HG03354 (cell line): ENCODE results near the gene MIA.
"Not testable (repeated sequence)": the region's sequence is repeated elsewhere in the genome, so short reads cannot be mapped to it uniquely, and the experiment has no call there.

Experiments
- ATAC-seq: cut with Tn5 transposase; IDR thresholded peaks from one replicate; pipeline ENCODE4 v1.9.1; 2021; ENCODE audit warnings: mild to moderate bottlenecking; ENCODE audit not compliant: unreplicated experiment, poor library complexity, severe bottlenecking

The MIA gene

GRCh38 chr19:40750058-40750873 is 25.1 kb upstream of the MIA start, which contains the start of gene ACTMAP:
Gene ACTMAP, minus strand, starts transcription at chr19:40750477. Its CDS starts 674 bp downstream, at chr19:40749803.
- ATAC-seq: peak; percentile 88

GRCh38 chr19:40750874-40751537 is 24.3 kb upstream of the MIA start, which contains the start of gene SNRPA:
Gene SNRPA, plus strand, starts transcription at chr19:40751203. Its CDS starts 206 bp downstream, at chr19:40751409.
- peak; percentile 67 for ATAC-seq

- ATAC-seq: no peak
Measured at GRCh38 chr19:40752257-40752781, 23.0 kb upstream of the MIA start.

GRCh38 chr19:40754611-40755247 is 20.6 kb upstream of the MIA start:
- ATAC-seq: no peak

GRCh38 chr19:40755248-40755624 is 20.1 kb upstream of the MIA start:
- no peak for ATAC-seq

GRCh38 chr19:40755791-40756190 is 19.5 kb upstream of the MIA start:
- no peak for ATAC-seq

GRCh38 chr19:40756502-40757110 is 18.7 kb upstream of the MIA start:
- no peak for ATAC-seq

GRCh38 chr19:40758491-40758890 is 16.8 kb upstream of the MIA start:
- no peak for ATAC-seq

GRCh38 chr19:40759352-40759751 is 16.0 kb upstream of the MIA start:
- no peak for ATAC-seq

- ATAC-seq: no peak
Measured at GRCh38 chr19:40762754-40763470, 12.4 kb upstream of the MIA start.

- ATAC-seq: no peak
Measured at GRCh38 chr19:40763526-40763925, 11.8 kb upstream of the MIA start.

GRCh38 chr19:40763963-40764362 is 11.4 kb upstream of the MIA start:
- no peak for ATAC-seq

GRCh38 chr19:40766385-40766784 is 8.9 kb upstream of the MIA start:
- not testable (repeated sequence) for ATAC-seq

GRCh38 chr19:40768869-40769268 is 6.5 kb upstream of the MIA start:
- no peak for ATAC-seq

GRCh38 chr19:40771101-40771862 is 4.0 kb upstream of the MIA start:
- not testable (repeated sequence) for ATAC-seq

- ATAC-seq: no peak
Measured at GRCh38 chr19:40775632-40776022, 306 bp downstream of the MIA start.

GRCh38 chr19:40776364-40776763 is 1.0 kb downstream of the MIA start:
- no peak for ATAC-seq

- peak; percentile 69 for ATAC-seq
Measured at GRCh38 chr19:40776932-40777644, 1.8 kb downstream of the MIA start.
